GM12874 (cell line): ENCODE results near the gene SEC22A.

Source experiments
- CTCF ChIP-seq: IDR thresholded peaks from 2 replicates; pipeline ENCODE4 v1.5.1; 2011; ENCODE audit warnings: low read depth, mild to moderate bottlenecking, control low read depth, low read length, moderate library complexity; ENCODE audit not compliant: insufficient read depth

SEC22A gene

DNA sequence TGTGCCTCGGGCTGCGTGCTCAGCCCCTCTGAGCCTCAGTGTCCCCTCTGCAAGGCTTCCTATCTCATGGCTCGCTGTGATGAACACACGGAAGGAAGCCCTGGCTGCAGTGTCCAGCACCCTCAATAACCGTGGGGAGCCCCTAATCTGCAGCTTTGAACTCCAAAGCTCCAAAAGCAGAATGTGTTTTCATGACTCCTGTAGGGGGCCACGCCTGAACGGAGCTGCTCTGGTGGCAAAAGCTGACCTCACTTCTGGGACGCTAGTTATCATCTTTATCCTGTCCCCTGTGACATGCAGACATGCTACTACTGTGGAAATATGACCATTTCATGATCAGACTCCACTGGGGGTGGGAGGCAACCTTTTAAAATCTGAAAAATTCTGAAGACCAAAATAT is 98.8 kb downstream of the SEC22A start:
- no peak for TF ChIP-seq CTCF

GRCh38 chr3:123301331-123302184 is 99.8 kb downstream of the SEC22A start:
- no peak for TF ChIP-seq CTCF

GRCh38 chr3:123302961-123303360 is 101.2 kb downstream of the SEC22A start:
- no peak for TF ChIP-seq CTCF

DNA sequence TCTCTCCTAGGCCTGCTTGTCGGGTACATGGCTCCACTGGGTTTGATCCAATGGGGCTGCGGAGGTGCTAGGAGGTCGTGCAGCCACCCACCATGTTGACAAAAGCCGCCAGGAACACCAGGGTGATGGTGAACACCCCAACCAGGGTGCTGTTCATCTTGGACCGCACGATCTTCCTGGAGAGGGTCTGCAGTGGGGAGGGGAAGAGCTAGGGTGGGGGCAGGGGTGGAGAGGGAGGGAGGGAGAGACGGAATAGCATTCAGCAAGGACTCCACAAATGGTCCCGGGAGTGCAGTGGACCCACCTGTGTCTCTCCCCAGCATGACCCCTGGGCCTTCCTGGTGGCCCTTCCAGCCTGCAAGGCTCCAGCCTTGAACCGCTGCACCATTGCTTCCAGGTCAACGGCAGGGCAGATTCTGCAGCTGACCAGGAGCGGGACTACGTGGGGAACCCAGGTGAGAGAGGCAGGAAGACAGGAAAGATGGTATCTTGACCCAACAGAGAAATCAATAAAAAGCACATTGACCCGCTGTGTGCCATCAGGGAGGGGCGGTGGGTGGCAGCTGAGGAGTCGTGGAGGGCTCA is 102.3 kb downstream of the SEC22A start:
- TF ChIP-seq CTCF = no peak

GRCh38 chr3:123305192-123305591 is 103.4 kb downstream of the SEC22A start:
- no peak for TF ChIP-seq CTCF

DNA sequence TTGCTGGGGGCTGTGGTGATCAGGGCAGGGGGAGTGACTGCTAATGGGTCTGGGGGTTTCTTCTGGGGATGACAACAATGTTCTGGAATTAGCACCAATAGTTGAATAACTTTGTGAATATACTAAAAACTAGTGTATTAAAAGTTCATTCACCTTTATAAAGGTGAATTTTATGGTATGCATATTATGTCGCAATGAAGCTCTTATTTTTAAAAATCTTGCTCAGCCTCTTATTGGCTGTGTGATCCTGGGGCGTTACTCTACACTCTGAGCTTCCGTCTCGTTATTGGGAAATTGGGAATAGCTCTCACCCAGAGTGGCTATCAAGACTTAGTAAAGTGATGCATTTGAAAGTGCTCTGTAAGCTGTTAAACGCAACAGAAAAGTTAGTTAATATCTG is 105.3 kb downstream of the SEC22A start:
- no peak for TF ChIP-seq CTCF

GRCh38 chr3:123310186-123310585 is 108.4 kb downstream of the SEC22A start:
- TF ChIP-seq CTCF = no peak
